Brain microvascular endothelial cell (primary cell): ENCODE data around the gene CSH2.

Experiments
- DNase-seq: peaks from one replicate; pipeline ENCODE4 v3.0.0-alpha.2; 2020
- H3K27ac ChIP-seq: fragments of 250-450 bp; sonication (Bioruptor Pico); 2 replicates; pipeline ENCODE4 v1.5.1; 2020; ENCODE audit warnings: mild to moderate bottlenecking, moderate library complexity
- H3K27me3 ChIP-seq: fragments of 250-450 bp; sonication (Bioruptor Pico); replicated peaks from 2 replicates; pipeline ENCODE4 v1.5.1; 2020; ENCODE audit warnings: mild to moderate bottlenecking
- H3K36me3 ChIP-seq: fragments of 250-450 bp; sonication (Bioruptor Pico); replicated peaks from 2 replicates; pipeline ENCODE4 v1.5.1; 2020; ENCODE audit warnings: mild to moderate bottlenecking
- H3K4me3 ChIP-seq: 2 replicates; pipeline ENCODE4 v1.5.1; 2011; ENCODE audit warnings: low read depth, mild to moderate bottlenecking, control low read depth, low read length, moderate library complexity
- in situ Hi-C: cut with HindIII; loops from 2 replicates; pipeline ENCODE4 v1.10.0; 2017; ENCODE audit warnings: low sequenced_read_pairs, low pct_ligation_motif_present
- TF ChIP-seq, protein P1 (sequence below): IDR thresholded peaks from 2 replicates; pipeline ENCODE4 v1.5.1; 2011; ENCODE audit warnings: low read depth, mild to moderate bottlenecking, moderate library complexity, low read length, control low read depth, inconsistent platforms; ENCODE audit errors: missing control alignments

CSH2 gene

GRCh38 chr17:63827801-63828221 is 45.7 kb downstream of the CSH2 start:
- DNase-seq: no peak
- Histone ChIP-seq H3K36me3 (peaks cover 74% of the 10 kb centered on the region), H3K27me3 (no peaks in the 10 kb centered on the region), H3K4me3 (peak overlapping the region; percentile 94), H3K27ac (peak overlapping the region; percentile 97)
- TF ChIP-seq, protein P1, sequence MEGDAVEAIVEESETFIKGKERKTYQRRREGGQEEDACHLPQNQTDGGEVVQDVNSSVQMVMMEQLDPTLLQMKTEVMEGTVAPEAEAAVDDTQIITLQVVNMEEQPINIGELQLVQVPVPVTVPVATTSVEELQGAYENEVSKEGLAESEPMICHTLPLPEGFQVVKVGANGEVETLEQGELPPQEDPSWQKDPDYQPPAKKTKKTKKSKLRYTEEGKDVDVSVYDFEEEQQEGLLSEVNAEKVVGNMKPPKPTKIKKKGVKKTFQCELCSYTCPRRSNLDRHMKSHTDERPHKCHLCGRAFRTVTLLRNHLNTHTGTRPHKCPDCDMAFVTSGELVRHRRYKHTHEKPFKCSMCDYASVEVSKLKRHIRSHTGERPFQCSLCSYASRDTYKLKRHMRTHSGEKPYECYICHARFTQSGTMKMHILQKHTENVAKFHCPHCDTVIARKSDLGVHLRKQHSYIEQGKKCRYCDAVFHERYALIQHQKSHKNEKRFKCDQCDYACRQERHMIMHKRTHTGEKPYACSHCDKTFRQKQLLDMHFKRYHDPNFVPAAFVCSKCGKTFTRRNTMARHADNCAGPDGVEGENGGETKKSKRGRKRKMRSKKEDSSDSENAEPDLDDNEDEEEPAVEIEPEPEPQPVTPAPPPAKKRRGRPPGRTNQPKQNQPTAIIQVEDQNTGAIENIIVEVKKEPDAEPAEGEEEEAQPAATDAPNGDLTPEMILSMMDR: no peak
- in situ Hi-C loops: no loop called here

DNA sequence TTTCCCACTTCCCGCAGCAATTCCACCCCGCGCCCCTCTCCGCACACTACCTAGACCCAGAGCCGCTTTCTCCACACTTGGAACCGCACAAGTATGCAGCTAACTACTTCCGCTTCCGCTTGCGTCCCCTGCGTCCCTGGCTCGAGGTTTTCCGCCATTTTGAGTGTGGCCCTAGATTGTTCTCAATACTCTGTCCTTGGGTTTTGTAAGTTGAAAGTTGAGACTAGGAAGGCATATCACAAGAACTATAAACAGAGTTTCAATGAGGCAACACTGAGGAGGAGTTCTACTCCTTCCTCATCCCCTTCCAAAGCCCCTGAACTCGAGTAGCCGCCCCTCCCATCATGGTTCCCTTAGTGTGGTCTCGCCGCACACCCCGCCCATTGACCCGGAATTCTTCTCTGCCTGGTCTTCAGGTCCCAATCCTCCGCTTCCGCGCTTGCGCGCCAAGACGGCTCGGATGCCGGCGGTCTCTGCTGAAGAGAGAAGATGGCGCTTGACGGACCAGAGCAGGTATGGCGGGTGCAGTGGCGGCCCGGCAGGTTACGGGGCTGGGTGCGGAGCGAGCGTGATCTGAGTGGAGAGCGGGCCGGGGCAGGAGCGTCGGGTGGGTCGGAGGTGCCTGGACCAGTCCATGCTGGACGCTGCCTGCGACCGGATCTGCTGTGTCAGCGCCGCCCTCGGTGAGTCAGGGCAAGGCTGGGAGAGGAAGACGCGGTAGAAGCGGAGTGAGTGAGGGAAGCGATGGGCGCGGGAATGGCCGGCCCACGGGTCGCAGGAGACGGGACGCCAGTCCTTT is 46.3 kb downstream of the CSH2 start, which contains the start of the genes FTSJ3 and PSMC5:
FTSJ3 (minus strand) TSS at position 662 of the 799 bp plus-strand sequence. CDS start 761 bp downstream, outside the sequence.
PSMC5 (plus strand) TSS at position 430 of the 799 bp plus-strand sequence; CDS start at position 490, 60 bp downstream.
- Histone ChIP-seq H3K4me3 (peak within 1 kb of the TSS; percentile 94), H3K27ac (peak within 1 kb of the TSS; percentile 97), H3K27me3 (no peaks in the 10 kb centered on the region), H3K36me3 (peaks cover 74% of the 10 kb centered on the region)
- peak; percentile 95 for DNase-seq
- TF ChIP-seq, protein P1: peak; percentile 53
- in situ Hi-C loops: no loop called here

- Histone ChIP-seq H3K27me3 (no peaks in the 10 kb centered on the region), H3K36me3 (peaks cover 74% of the 10 kb centered on the region), H3K27ac (peak overlapping the region; percentile 97), H3K4me3 (peak overlapping the region; percentile 94)
- TF ChIP-seq, protein P1: peak; percentile 36
- peak; percentile 31 for DNase-seq
- in situ Hi-C loops: no loop called here
Measured at GRCh38 chr17:63826468-63827001, 46.9 kb downstream of the CSH2 start.

- no peak overlapping the region for H3K27ac ChIP-seq
- no peak for DNase-seq
- in situ Hi-C loops: no loop called here
- H3K36me3 ChIP-seq: peaks cover 73% of the 10 kb centered on the region
- TF ChIP-seq, protein P1: no peak
- H3K4me3 ChIP-seq: no peak overlapping the region
- H3K27me3 ChIP-seq: no peaks in the 10 kb centered on the region
Measured at GRCh38 chr17:63824362-63824761, 49.1 kb downstream of the CSH2 start.

DNA sequence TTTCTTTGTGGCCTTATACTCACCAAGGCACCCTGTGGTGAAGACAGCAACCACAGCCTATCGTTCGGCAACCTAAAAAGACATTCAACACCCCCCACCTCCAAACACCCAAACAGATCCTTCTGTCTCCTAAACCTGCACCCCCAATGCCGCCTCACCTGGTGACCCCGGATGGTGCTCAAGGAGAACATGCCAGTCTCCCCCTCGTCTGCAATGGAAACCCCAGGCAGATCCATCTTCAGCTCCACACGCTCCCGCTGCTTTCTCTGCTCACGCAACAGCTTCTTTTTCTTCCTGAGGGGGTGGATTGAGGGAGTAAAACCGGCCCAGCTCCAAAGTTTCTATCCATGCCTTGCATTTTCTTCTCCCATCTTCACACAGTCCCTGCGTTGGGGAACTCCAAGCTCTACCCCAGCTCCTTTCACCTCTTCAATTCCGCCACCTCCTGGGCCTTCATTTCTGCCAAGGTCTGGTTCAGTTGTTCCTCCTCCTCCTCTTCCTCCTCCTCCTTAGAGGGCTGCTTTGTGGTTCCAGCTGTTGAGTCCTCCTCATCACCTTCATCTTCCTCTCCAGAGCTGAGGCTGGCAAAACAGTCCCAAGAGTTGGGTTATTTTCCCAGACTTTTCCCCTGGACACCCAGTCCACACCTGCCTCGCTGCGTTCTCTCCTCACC is 49.7 kb downstream of the CSH2 start:
- no peak overlapping the region for H3K4me3 ChIP-seq
- H3K27ac ChIP-seq: no peak overlapping the region
- TF ChIP-seq, protein P1: no peak
- peaks cover 73% of the 10 kb centered on the region for H3K36me3 ChIP-seq
- in situ Hi-C loops: no loop called here
- H3K27me3 ChIP-seq: no peaks in the 10 kb centered on the region
- DNase-seq: no peak
